Measurements from ENCODE around the gene SFTPB.

DNA sequence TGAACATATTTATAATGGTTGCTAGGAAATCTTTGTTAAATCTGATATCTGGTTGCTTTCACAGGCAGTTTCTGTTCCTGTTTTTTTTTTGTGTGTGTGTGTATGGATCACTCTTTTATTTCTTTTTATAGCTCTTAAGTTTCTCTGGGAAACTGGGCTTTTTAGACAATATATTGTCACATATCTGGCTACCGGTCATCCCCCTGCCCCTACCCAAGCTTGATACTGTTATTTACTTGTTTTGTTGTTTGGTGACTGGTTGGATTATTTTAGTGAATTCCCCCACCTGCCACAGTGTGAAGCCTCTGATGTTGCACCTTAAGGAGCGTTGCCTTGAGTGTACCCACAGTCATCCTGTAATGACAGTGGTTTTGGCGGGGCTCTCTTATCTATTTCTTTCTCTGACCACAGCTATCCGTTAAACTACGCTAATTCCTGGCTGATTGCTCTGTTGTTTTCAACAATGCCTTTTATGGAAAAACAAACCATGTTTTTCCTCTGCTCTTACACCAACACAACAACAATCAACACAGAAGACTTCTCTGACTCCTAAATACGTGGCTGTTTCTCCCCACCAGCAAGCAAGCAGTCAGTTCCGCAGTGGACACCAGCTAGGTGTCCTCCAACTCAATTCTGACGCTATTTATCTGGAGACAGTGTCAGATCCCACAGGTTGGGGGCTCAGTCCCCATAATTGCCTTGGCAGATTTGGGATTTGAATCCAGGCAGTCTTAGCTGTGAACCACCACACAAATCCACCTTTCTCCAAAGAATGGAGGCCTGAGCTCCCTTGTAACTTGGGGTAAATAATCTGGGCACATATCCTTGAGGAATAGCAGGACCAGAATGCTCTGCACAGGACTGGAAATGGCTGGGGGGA, 37.0 kb upstream of the SFTPB start:
- TF ChIP-seq, protein P1, sequence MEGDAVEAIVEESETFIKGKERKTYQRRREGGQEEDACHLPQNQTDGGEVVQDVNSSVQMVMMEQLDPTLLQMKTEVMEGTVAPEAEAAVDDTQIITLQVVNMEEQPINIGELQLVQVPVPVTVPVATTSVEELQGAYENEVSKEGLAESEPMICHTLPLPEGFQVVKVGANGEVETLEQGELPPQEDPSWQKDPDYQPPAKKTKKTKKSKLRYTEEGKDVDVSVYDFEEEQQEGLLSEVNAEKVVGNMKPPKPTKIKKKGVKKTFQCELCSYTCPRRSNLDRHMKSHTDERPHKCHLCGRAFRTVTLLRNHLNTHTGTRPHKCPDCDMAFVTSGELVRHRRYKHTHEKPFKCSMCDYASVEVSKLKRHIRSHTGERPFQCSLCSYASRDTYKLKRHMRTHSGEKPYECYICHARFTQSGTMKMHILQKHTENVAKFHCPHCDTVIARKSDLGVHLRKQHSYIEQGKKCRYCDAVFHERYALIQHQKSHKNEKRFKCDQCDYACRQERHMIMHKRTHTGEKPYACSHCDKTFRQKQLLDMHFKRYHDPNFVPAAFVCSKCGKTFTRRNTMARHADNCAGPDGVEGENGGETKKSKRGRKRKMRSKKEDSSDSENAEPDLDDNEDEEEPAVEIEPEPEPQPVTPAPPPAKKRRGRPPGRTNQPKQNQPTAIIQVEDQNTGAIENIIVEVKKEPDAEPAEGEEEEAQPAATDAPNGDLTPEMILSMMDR (conservative IDR thresholded peaks at IDR 0.05) = no peak
- TF ChIP-seq EZH2 (IDR thresholded peaks at IDR 0.05; ENCODE audit: low read depth) = no peak

All from PC-9 (cell line).